GM18499 (cell line): ENCODE measurements around the gene NUP43.
"Not testable (repeated sequence)": the region's sequence is repeated elsewhere in the genome, so short reads cannot be mapped to it uniquely, and the experiment has no call there.

ENCODE experiments used
- ATAC-seq: cut with Tn5 transposase; IDR thresholded peaks from one replicate; pipeline ENCODE4 v1.9.1; 2021; ENCODE audit warnings: moderate number of reproducible peaks; ENCODE audit not compliant: insufficient read depth, unreplicated experiment

Gene NUP43

DNA sequence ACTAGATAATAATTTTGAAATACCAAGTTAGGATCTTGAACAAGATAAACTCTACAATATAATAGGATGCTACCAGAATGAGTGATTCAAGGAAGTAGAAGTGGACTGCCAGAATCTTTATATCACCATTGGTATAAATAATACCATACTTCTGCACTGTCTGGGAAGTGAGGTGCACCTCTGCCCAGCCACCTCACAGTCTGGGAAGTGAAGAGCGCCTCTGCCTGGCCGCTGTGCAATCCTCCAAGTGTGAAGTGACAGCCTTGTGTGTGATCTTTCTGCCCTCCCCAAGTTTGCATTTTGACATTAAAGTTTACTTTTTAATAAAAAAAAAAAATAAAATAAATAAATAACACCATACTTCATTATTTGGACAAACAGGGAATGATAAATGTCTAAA, 47.2 kb downstream of the NUP43 start:
- no peak for ATAC-seq

DNA sequence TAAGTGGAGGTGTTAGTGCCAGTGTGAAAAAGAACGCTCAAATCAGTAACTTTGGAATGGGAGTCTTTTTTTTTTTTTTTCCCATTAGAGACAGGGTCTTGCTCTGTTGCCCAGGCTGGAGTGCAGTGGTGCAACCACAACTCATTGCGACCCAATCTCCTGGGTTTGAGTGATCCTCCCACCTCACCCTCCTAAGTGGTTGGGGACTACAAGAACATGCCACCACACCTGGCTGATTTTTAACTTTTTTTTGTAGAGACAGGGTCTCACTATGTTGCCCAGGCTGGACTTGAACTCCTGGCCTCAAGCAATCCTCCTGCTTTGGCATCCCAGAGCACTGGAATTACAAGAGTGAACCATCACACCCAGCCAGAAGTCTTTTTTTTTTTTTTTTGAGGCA, 48.2 kb downstream of the NUP43 start:
- ATAC-seq: no peak

DNA sequence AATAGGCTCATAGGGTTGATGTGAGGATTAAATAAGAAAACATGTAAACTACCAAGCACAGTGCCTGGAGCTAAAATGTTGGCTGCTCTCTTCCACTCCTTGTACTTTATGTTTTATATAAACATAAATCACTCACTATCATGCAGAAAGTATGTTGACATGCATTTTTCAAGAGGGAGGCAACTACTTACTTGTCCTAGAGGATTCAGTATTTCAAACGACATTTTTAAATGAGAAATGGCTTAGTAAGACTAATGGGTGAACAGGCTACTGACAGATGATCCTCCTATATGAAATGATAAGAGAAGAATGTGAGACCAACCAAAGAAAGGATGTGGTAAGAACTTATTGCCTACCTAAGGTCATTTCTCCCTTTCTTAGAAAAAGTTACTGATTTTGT, 49.4 kb downstream of the NUP43 start:
- no peak for ATAC-seq

DNA sequence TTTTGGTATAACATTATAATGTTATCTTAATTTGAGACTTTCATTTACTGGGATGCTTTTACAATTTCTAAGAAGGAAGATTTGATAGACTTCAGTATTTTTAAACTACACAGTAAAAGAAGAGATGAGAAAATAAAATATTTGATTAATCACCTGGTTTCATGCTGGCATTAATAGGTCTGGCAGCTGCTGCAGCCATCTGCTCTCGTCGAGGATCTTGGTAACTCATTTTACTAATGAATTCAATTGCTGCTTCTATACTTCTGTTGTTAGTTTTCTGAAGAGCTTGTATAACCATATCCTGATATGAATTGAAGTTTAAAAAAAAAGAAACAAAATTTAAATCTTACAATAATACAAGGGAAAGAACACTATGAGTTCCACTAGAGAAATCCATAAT, 51.4 kb downstream of the NUP43 start:
- no peak for ATAC-seq

DNA sequence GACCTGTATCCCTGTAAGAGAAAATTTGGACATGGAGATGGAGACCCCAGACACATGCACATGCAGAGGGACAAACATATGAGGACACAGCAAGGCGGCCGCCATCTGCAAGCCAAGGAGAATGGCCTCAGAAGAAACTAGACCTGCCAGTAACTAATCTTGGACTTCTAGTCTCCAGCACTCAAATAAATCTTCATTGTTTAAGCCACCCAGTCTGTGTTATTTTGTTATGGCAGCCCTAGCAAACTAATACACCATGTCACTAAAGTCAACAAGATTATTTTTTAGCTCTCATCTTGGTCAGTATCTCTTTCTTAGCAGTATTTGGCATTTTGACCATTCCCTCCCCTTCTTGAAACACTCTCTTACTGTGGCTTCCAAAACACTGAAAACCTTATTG, 55.1 kb downstream of the NUP43 start:
- no peak for ATAC-seq

DNA sequence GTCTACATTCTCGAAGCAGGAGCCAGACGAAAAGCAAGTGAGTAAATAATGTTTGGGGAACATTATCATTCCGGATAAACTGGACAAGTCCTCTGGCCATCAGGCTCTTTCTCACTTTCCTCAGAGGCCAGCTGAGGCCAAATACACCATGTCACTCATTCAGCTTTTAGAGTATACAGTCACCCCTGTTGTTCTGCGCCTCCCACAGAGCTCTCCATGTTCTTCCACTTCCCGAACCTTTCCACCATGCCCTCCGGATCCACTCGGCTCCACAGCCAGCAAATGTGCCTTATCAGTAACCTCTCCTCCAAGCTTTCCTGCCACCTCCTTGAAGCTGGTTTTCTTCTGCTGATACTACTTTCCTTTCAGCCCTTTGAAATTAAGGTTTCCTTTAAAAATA, 60.1 kb downstream of the NUP43 start:
- ATAC-seq: no peak

DNA sequence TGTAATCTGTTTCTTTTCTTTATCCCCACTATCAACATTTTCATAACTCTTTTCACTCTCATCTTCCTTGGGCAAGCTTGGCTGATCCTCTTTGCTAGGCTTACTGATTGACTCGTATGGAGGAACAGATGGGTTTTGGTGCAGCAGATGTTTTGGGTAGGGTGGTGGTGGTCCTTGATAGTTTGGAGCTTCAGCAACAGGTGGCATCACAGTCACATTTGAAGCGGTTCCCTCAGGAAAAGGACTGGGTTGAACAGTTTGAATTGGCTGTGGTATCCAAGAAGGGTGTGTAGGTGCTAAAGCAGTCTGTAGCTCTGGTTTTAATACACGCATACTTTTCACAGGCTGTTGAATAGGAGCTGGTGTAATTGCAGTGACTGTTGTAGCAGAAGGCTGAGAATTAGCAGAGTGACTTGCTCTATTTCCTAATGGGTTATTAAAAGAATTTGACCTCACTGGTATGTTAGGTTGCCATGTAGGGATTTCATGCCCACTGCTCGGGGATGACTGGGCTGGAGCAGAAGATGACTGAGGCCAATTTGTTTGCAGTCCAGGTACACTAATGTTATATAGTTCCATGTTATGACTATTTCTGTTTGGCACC, 63.0 kb downstream of the NUP43 start:
- ATAC-seq: no peak

DNA sequence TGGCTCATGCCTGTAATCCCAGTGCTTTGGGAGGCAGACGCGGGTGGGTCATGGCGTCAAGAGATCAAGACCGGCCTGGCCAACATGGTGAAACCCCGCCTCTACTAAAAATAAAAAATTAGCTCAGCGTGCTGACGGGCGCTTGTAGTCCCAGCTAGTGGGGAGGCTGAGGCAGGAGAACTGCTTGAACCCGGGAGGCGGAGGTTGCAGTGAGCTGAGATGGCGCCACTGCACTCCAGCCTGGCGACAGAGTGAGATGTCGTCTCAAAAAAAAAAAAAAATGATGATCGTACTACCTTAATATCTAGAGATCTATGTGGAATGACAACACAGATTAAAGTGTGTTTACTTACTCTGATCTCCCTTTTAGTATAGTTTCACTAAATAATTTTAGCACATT, 64.5 kb downstream of the NUP43 start:
- not testable (repeated sequence) for ATAC-seq

DNA sequence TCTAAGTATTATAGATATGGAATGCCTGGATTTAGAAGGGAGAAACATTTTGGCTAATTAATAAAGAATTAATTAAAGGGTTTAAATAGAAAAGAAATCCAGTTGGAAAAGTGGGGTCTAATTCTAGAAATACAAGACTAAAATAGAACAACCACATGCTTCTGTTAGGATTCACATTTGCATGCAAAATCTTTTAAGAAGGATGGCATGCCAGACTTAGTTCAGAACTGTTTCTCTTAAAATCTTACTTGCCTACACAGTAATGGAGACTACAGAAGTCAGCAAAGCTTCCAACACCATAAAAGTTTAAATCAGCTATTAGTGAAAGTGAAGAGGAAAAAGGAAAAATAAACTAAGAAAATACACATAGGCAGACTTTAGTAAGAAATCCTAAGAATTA, 65.1 kb downstream of the NUP43 start:
- ATAC-seq: no peak

DNA sequence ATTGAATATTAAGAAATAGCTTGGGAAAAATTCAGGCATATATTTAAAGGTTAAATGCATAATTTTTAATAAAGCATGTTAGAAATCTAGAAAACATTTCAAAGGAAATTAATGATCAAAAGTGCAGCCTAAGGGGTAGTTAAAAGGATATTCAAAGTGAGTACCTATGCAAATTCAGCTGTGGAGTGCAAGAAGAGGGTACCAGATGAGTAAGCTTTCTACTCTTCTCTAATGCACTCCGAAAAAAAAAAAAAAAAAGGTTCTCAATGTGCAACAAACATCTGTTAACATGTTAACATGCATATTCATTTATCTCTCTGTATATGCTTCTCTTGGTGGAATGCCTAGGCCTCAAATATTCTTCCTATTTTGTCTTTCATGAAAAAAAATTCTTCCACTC, 65.8 kb downstream of the NUP43 start:
- ATAC-seq: no peak
